A673 (cell line): ENCODE results near the gene SLC22A5. TPM values are rescaled to one million over a fixed set of nuclear protein-coding genes. Genes with fewer than 3 reads are reported as not detected.

Experiments
- BruUV-seq: library from RNA; stranded (reverse); fragments of 400-500 nt; replicated peaks from 2 replicates; lab custom pipeline; 2021; lab: Mats Ljungman, UMichigan
- CTCF ChIA-PET: fragments of 300-600 bp; sonication (Branson Sonifier 250); formaldehyde crosslinking; loops from one replicate; lab custom pipeline; 2022; ENCODE audit warnings: antibody characterized with exemption; lab: Charles Lee
- POLR2A ChIA-PET: fragments of 300-600 bp; sonication (Branson Sonifier 250); formaldehyde crosslinking; loops from one replicate; lab custom pipeline; 2022; ENCODE audit warnings: antibody characterized with exemption; ENCODE audit not compliant: low non-redundant PET; lab: Charles Lee
- DNase-seq: peaks from one replicate; pipeline ENCODE4 v3.0.0-alpha.2; 2015; ENCODE audit warnings: low spot score
- H3K27ac ChIP-seq: fragments of 200-600 bp; sonication (generic); 2 replicates; pipeline ENCODE4 v1.5.1; 2016; ENCODE audit warnings: mixed run types, low read depth, mild to moderate bottlenecking, mixed read lengths, antibody characterized with exemption, low read length; ENCODE audit not compliant: poor library complexity, severe bottlenecking
- H3K27me3 ChIP-seq: fragments of 200-600 bp; sonication (generic); replicated peaks from 2 replicates; pipeline ENCODE4 v1.6.1; 2017; ENCODE audit warnings: mixed run types, low read depth, mild to moderate bottlenecking, mixed read lengths, antibody characterized with exemption, low read length; ENCODE audit not compliant: insufficient read depth, poor library complexity
- H3K36me3 ChIP-seq: fragments of 200-600 bp; sonication (generic); 2 replicates; pipeline ENCODE4 v1.6.1; 2016; ENCODE audit warnings: mixed run types, mild to moderate bottlenecking, mixed read lengths, antibody characterized with exemption, low read length; ENCODE audit not compliant: insufficient read depth, poor library complexity, severe bottlenecking
- H3K4me1 ChIP-seq: fragments of 200-600 bp; sonication (generic); 2 replicates; pipeline ENCODE4 v1.6.1; 2017; ENCODE audit warnings: mixed run types, mild to moderate bottlenecking, mixed read lengths, antibody characterized with exemption, low read length; ENCODE audit not compliant: insufficient read depth, poor library complexity, severe bottlenecking
- H3K4me3 ChIP-seq: fragments of 200-600 bp; sonication (generic); 2 replicates; pipeline ENCODE4 v1.5.1; 2016; ENCODE audit warnings: low read depth, mixed run types, mild to moderate bottlenecking, mixed read lengths, low read length; ENCODE audit not compliant: poor library complexity, severe bottlenecking
- H3K9me3 ChIP-seq: fragments of 200-600 bp; sonication (generic); 2 replicates; pipeline ENCODE4 v1.6.1; 2016; ENCODE audit warnings: mixed run types, low read depth, mild to moderate bottlenecking, mixed read lengths, antibody characterized with exemption, low read length; ENCODE audit not compliant: poor library complexity, severe bottlenecking
- CTCF ChIP-seq: fragments of 300-800, 200-600 bp; sonication (generic); conservative IDR thresholded peaks from 2 replicates; pipeline ENCODE4 v1.5.1; 2017; ENCODE audit warnings: low read depth, mild to moderate bottlenecking, antibody characterized with exemption, low read length, moderate library complexity, mixed read lengths
- EZH2 ChIP-seq: fragments of 200-600 bp; sonication (generic); IDR thresholded peaks from 2 replicates; pipeline ENCODE4 v1.6.1; 2017; ENCODE audit warnings: borderline replicate concordance, low read depth, mild to moderate bottlenecking, mixed read lengths, antibody characterized with exemption, low read length; ENCODE audit not compliant: poor library complexity, severe bottlenecking
- intact Hi-C: fragments of 100-400 bp; cut with micrococcal nuclease; formaldehyde crosslinking; loops from one replicate; pipeline ENCODE4 v1.10.0; 2022; ENCODE audit not compliant: unreplicated experiment
- total RNA-seq: library from RNA; stranded (reverse); gene quantifications from 2 replicates; pipeline ENCODE4 v1.2.3, GENCODE V29; 2021

The SLC22A5 gene
- total RNA-seq, 1 experiment from 2014 or later, result 3.0 TPM

- CTCF ChIA-PET, result no interaction called here
- no TSS peak for BruUV-seq
Observed at GRCh38 chr5:132375957-132376356, 6.4 kb downstream of the SLC22A5 start.

GRCh38 chr5:132376694-132377641 lies 7.5 kb downstream of the SLC22A5 start:
- ChIA-PET POLR2A (no interaction called here), CTCF (no interaction called here)
- H3K4me1 ChIP-seq, result no peaks in the 10 kb centered on the region
- no TSS peak for BruUV-seq
- no peak overlapping the region for H3K4me3 ChIP-seq
- DNase-seq, result no peak
- H3K36me3 ChIP-seq, result no peaks in the 10 kb centered on the region
- H3K27ac ChIP-seq, result no peak overlapping the region
- no peaks in the 10 kb centered on the region for H3K9me3 ChIP-seq
- TF ChIP-seq CTCF, result no peak
- no peak for TF ChIP-seq EZH2
- intact Hi-C loops, result no loop called here
- no peaks in the 10 kb centered on the region for H3K27me3 ChIP-seq

More at GRCh38 chr5:132375957-132376356, 6.4 kb downstream of the SLC22A5 start:
- Histone ChIP-seq H3K4me1 (no peaks in the 10 kb centered on the region), H3K36me3 (no peaks in the 10 kb centered on the region), H3K4me3 (no peak overlapping the region), H3K9me3 (no peaks in the 10 kb centered on the region), H3K27me3 (no peaks in the 10 kb centered on the region), H3K27ac (no peak overlapping the region)
- no peak for DNase-seq
- intact Hi-C loops, result no loop called here
- TF ChIP-seq EZH2 (no peak), CTCF (no peak)
- POLR2A ChIA-PET, result no interaction called here

GRCh38 chr5:132377738-132378137 lies 8.2 kb downstream of the SLC22A5 start:
- H3K36me3 ChIP-seq, result no peaks in the 10 kb centered on the region
- no peaks in the 10 kb centered on the region for H3K9me3 ChIP-seq
- DNase-seq, result no peak
- BruUV-seq, result no TSS peak
- H3K4me3 ChIP-seq, result no peak overlapping the region
- H3K4me1 ChIP-seq, result no peaks in the 10 kb centered on the region
- no peaks in the 10 kb centered on the region for H3K27me3 ChIP-seq
- intact Hi-C loops, result no loop called here
- TF ChIP-seq EZH2 (no peak), CTCF (no peak)
- no peak overlapping the region for H3K27ac ChIP-seq
- ChIA-PET POLR2A (no interaction called here), CTCF (no interaction called here)
